GM20000 (cell line): ENCODE data around the gene OVAAL.
"Not testable (repeated sequence)": the region's sequence is repeated elsewhere in the genome, so short reads cannot be mapped to it uniquely, and the experiment has no call there.

Source experiments
- DNase-seq: peaks from one replicate; pipeline ENCODE4 v3.0.0; 2012; ENCODE audit warnings: low spot score
- TF ChIP-seq, protein P1 (sequence below): IDR thresholded peaks from 2 replicates; pipeline ENCODE4 v1.5.1; 2012; ENCODE audit warnings: mild to moderate bottlenecking, control low read depth; ENCODE audit errors: extremely low read depth, missing control alignments

Gene OVAAL

DNA sequence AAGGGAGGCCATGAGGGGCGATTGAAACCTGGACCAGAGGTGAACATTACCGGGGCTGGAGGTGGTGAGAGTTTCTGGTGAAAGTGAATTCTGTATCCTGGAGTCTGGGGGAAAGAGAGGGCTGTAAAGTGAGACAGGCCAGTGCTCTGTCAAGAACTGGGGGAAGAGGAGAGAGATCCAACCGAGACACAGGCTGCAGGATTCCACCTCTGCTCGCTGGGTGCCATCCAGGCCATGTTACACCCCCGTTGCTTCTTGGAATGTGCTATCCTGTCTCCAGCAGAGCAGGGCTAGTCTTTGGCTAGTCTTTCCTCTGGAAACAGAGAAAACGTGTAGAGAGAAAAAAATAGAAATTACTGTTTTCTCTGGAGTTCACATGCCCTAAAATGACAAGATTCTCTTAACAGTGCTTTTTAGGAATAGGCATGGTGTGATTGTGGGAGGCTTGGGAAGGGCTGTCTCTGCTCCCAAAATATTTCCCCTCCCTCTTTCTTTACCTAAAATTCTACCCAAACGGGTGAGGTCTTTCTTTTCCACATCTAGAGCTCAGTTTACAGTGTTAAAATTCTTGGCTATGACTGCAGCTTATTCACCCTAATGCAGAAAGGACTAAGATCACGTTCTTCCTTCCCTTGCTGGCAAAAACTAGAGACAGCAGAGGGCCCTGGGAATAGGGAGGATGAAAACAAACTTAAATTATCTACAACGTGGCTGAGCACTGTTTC, 16.5 kb upstream of the OVAAL start:
- no peak for DNase-seq
- TF ChIP-seq, protein P1, sequence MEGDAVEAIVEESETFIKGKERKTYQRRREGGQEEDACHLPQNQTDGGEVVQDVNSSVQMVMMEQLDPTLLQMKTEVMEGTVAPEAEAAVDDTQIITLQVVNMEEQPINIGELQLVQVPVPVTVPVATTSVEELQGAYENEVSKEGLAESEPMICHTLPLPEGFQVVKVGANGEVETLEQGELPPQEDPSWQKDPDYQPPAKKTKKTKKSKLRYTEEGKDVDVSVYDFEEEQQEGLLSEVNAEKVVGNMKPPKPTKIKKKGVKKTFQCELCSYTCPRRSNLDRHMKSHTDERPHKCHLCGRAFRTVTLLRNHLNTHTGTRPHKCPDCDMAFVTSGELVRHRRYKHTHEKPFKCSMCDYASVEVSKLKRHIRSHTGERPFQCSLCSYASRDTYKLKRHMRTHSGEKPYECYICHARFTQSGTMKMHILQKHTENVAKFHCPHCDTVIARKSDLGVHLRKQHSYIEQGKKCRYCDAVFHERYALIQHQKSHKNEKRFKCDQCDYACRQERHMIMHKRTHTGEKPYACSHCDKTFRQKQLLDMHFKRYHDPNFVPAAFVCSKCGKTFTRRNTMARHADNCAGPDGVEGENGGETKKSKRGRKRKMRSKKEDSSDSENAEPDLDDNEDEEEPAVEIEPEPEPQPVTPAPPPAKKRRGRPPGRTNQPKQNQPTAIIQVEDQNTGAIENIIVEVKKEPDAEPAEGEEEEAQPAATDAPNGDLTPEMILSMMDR = no peak

DNA sequence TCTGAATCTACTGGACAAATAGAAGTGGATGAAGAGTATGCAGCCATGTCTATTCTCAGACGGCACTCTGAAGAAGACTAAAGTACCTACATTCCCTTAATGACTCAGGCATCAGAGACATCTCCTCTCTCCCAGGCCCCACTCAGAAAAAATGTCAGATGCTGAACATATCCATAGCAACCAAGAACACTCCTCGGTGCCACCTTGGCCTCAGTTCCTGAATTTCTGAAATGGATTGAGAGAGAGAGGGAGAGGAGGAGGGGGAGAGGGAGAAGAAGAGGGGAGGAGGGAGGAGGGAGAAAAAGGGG, 16.0 kb upstream of the OVAAL start:
- no peak for DNase-seq
- TF ChIP-seq, protein P1 = no peak

DNA sequence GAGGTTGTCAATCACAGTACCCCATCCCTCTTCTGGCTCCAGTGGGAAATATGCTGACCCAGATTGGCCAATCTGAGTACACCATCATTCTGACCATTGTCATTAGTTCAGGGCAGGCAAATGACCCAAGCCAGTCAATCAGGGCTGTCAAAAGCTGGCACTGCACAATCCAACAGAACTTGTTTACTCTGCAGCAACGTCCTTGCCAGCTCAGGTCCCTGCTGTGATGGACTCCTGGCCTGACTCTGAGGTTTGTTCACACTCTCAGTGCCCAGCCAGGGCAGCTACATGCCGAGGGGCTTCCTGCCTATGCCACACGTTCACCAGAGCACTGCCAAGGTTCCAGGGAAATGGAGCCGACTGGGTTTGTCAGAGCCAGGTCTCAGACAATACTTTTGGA, 14.7 kb upstream of the OVAAL start:
- TF ChIP-seq, protein P1 = no peak
- no peak for DNase-seq

DNA sequence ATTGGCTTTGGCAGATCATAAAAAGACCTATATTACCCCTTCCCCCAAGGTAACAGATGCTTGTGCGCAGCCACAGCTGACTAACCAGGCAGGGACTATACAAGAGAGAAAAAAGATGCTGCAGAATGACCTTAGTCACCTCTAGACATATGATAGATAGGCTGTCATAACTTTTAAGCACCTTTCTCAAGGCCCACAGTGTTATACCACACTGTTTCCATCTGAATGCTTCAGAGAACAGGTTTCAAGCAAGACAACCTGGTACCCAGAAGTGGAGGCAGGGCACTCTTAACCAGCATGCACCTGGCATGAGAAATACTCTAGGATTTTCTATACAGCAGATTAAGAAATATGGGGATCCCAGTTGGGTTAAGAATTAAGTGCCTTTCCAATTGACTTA, 12.8 kb upstream of the OVAAL start:
- no peak for DNase-seq
- TF ChIP-seq, protein P1 = no peak

DNA sequence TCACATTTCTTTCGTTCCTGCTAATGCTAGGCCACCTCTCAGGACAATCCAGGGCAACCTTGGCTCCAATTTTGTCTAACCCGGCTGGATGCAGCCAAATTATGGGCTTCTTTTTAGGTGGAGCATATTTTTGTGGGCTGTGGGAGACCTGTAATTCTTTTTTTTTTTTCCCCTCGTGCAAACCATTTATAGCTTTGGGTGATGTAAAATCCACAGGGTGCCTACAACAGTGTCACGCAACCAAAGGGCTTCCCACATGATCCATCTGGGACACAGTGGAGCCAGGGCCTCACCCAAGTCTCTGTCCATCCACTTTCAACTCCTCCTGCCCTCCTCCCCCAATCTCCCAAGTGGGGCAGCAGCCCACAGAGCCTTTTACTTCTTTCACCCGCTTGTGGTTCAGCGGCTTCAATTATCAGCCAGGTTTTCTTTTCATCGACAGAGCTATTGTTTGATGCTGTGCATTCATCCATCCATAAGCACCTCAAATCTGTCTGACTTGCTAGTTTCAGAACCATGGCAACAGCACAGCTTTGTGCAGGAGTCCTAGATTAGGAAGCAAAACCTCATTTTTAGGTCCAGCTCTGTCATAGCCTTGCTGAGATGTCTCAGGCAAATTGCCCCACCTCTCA, 10.0 kb upstream of the OVAAL start:
- TF ChIP-seq, protein P1 = no peak
- DNase-seq = no peak

DNA sequence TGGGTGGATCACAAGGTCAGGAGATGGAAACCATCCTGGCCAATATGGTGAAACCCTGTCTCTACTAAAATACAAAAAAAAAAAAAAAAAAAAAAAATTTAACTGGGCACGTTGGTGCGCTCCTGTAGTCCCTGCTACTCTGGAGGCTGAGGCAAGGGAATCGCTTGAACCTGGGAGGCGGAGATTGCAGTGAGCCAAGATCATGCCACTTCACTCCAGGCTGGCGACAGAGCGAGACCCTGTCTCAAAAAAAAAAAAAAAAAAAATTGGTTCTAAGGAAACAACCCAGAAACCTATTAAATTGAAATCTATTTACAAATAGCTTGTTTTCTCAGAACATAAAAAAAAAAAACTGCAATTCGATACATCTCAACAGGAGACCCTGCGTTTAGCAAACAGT, 9.0 kb upstream of the OVAAL start:
- DNase-seq = not testable (repeated sequence)

DNA sequence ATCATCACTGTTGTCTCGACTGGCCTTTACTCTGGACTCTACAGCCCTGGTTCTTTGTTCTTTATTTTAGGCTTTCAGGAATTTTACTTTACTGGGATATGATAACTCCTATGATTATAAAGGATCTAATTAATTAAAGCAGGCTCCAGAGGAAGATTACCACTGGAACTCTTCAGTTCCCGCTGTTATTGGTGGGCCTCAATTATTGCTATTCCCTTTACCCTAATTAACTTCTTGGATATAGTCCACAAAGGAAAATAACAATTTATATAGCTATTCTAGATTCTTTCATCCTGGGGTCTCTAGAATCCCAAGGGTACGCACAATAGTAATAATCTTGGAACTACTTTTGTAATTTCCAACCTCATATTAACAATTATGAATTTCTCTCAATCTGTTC, 8.5 kb upstream of the OVAAL start:
- no peak for DNase-seq
- TF ChIP-seq, protein P1 = no peak

DNA sequence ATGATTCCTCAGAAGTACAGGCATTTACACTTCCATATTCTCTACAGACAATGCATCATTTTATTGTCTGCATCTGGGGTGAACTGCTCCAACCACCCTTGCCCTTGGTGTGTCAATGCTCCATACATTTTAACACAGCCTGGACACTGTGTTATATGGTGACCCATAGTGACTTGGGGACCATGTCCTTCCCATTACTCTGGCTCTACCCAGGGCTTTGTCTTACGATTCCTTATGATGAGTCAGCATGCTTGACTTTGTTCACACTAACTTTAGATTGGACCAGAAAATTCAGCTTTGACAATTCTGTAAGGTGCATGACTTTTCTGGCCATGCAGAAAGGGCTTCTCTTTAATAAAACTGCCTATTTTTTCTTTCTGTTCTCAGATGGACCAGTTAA, 6.8 kb upstream of the OVAAL start:
- TF ChIP-seq, protein P1 = no peak
- DNase-seq = no peak

DNA sequence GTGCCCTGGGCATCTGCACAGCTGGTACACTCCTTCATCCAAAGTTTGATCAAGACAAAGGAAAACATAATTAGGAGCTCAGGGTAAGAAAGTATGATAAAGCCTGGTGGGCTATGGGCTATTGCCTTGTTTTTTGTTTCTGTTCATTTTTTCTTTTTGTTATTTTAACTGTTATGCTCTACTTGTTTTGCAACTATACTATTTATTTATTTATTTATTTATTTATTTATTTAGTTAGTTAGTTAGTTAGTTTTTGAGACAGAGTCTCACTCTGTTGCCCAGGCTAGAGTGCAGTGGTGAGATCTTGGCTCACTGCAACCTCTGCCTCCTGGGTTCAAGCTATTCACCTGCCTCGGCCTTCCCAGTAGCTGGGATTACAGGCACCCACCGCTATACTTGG, 5.7 kb upstream of the OVAAL start:
- not testable (repeated sequence) for DNase-seq
